ENCODE measurements around the gene SLC20A1. TPM values are rescaled to one million over a fixed set of nuclear protein-coding genes. Genes with fewer than 3 reads are reported as not detected.
"Not testable (repeated sequence)": the region's sequence is repeated elsewhere in the genome, so short reads cannot be mapped to it uniquely, and the experiment has no call there.

SLC20A1 gene
- 77.2 TPM for total RNA-seq

GRCh38 chr2:112645310-112646101 lies at the start of gene SLC20A1:
TSS of gene SLC20A1 (plus strand) at chr2:112645939. CDS start at chr2:112646829, 890 bp downstream.
- DNase-seq (ENCODE audit: low spot score), result peak; percentile 96

GRCh38 chr2:112597537-112598322 lies 48.0 kb upstream of the SLC20A1 start:
- DNase-seq (ENCODE audit: low spot score), result no peak

GRCh38 chr2:112600634-112601033 lies 45.1 kb upstream of the SLC20A1 start:
- no peak for DNase-seq (ENCODE audit: low spot score)

- DNase-seq (ENCODE audit: low spot score), result no peak
These were observed 44.0 kb upstream of the SLC20A1 start for GRCh38 chr2:112601754-112602153.

GRCh38 chr2:112602917-112603316 lies 42.8 kb upstream of the SLC20A1 start:
- no peak for DNase-seq (ENCODE audit: low spot score)

GRCh38 chr2:112603731-112604130 lies 42.0 kb upstream of the SLC20A1 start:
- no peak for DNase-seq (ENCODE audit: low spot score)

GRCh38 chr2:112604952-112605351 lies 40.8 kb upstream of the SLC20A1 start:
- DNase-seq (ENCODE audit: low spot score), result no peak

GRCh38 chr2:112605926-112606325 lies 39.8 kb upstream of the SLC20A1 start:
- no peak for DNase-seq (ENCODE audit: low spot score)

GRCh38 chr2:112606547-112606946 lies 39.2 kb upstream of the SLC20A1 start:
- DNase-seq (ENCODE audit: low spot score), result no peak

- DNase-seq (ENCODE audit: low spot score), result no peak
These were observed 37.9 kb upstream of the SLC20A1 start for GRCh38 chr2:112607680-112608438.

GRCh38 chr2:112609320-112609719 lies 36.4 kb upstream of the SLC20A1 start:
- not testable (repeated sequence) for DNase-seq (ENCODE audit: low spot score)

GRCh38 chr2:112612283-112612682 lies 33.5 kb upstream of the SLC20A1 start:
- DNase-seq (ENCODE audit: low spot score), result not testable (repeated sequence)

GRCh38 chr2:112614201-112614840 lies 31.4 kb upstream of the SLC20A1 start:
- no peak for DNase-seq (ENCODE audit: low spot score)

- no peak for DNase-seq (ENCODE audit: low spot score)
These were observed 30.7 kb upstream of the SLC20A1 start for GRCh38 chr2:112615051-112615450.

GRCh38 chr2:112615798-112616197 lies 29.9 kb upstream of the SLC20A1 start:
- DNase-seq (ENCODE audit: low spot score), result not testable (repeated sequence)

- no peak for DNase-seq (ENCODE audit: low spot score)
These were observed 27.4 kb upstream of the SLC20A1 start for GRCh38 chr2:112618383-112618782.

GRCh38 chr2:112621790-112622527 lies 23.8 kb upstream of the SLC20A1 start:
- DNase-seq (ENCODE audit: low spot score), result no peak

- DNase-seq (ENCODE audit: low spot score), result no peak
These were observed 23.2 kb upstream of the SLC20A1 start for GRCh38 chr2:112622528-112622849.

- DNase-seq (ENCODE audit: low spot score), result peak; percentile 81
These were observed 21.6 kb upstream of the SLC20A1 start for GRCh38 chr2:112623913-112624777.

- DNase-seq (ENCODE audit: low spot score), result no peak
These were observed 20.1 kb upstream of the SLC20A1 start for GRCh38 chr2:112625474-112626114.

Measured in ureter (tissue), 1 donor.